ENCODE measurements around the gene GNA14. TPM values are rescaled to one million over a fixed set of nuclear protein-coding genes. Genes with fewer than 3 reads are reported as not detected.

GNA14 gene
- polyA plus RNA-seq, 2 of the 4 experiments (the other 2 are of a cell fraction) = 0.04 to 0.06 TPM

DNA sequence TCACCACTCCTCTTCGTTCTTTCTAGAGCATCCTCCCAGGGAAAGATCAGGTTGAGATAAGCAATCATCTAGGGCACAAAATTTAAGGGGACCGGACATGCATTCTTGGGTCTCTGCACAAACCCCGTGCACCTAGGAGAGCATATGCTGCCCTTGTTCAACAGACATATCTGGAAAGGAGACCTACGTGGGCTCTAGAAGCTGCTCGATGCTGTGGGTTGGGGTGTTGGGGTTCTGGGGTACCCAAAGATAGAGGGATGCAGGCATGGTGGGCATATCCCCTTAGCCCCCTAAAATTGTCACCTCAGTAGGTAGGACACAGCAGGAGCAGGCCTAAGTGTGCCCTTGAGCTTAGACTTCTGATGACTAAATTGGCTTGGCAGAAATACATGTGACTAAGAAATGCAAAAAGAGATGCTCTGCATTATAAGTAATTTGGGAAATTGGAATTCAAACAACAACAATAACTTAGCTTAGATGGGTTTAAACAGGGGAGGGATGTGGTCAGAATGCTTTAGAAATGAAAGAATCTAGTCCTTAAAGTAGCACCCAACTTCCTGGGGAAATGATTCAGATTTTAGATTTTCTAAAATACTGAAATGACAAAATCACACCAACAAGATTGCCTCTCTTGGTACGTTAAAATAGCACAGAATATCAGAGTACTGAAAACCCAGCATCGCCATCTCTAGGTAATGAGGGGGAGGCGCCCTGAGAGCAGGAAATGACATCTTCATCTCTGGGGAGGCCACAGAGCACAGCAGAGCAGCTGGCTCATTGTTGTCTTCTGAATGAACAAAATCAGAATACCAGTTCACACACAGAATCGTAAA, 172.3 kb downstream of the GNA14 start (continued):
- TF ChIP-seq HOXB13 (CRISPR knock-in tag; IDR thresholded peaks at IDR 0.05; ENCODE audit: low read depth) = no peak

DNA sequence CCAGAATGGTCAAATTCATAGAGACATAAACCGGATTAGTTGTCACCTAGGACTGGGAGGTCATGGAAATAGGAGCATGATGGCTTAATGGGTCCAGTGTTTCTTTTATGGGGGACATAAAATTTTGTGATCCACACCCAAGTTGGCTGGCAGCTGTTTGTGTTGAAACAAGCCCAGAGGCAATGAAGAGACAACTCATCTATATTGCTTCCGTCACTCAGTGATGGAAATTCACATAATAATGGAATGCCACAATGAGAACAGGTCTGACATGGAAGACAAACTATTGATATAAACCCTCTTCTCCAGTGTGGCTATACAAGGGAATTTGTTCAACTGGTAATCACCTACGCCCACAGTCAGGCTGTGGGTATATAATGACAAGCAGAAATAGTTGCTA, 173.2 kb downstream of the GNA14 start:
- no peak for DNase-seq (ENCODE audit: low read depth in 1 of 2, low spot score in 1 of 2)
- CTCF ChIA-PET = no interaction called here
- POLR2A ChIA-PET = no interaction called here
- H3K4me2 ChIP-seq = no peak overlapping the region
- H3K4me1 ChIP-seq = no peaks in the 10 kb centered on the region
- FAIRE-seq = no peak
- WGBS (ENCODE audit: missing lambda C conversion rate) = 45% methylated on average over 3 of the region's 3 CpGs
- H3K4me3 ChIP-seq = no peak overlapping the region
- no peak for TF ChIP-seq NPAS2 (CRISPR knock-in tag; IDR thresholded peaks at IDR 0.05; ENCODE audit: borderline replicate concordance)
- no peak for TF ChIP-seq FOSB (CRISPR knock-in tag; IDR thresholded peaks at IDR 0.05)
- TF ChIP-seq RARB (CRISPR knock-in tag; IDR thresholded peaks at IDR 0.05) = no peak
- TF ChIP-seq, protein P1, sequence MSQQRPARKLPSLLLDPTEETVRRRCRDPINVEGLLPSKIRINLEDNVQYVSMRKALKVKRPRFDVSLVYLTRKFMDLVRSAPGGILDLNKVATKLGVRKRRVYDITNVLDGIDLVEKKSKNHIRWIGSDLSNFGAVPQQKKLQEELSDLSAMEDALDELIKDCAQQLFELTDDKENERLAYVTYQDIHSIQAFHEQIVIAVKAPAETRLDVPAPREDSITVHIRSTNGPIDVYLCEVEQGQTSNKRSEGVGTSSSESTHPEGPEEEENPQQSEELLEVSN (IDR thresholded peaks at IDR 0.05; ENCODE audit: borderline replicate concordance, low read depth) = no peak
- TF ChIP-seq EHF (CRISPR knock-in tag; IDR thresholded peaks at IDR 0.05) = no peak
- TF ChIP-seq ZC3H11A (IDR thresholded peaks at IDR 0.05) = no peak
- TF ChIP-seq MYC (IDR thresholded peaks at IDR 0.05; ENCODE audit: borderline replicate concordance, low read length) = no peak
- TF ChIP-seq, protein P2, sequence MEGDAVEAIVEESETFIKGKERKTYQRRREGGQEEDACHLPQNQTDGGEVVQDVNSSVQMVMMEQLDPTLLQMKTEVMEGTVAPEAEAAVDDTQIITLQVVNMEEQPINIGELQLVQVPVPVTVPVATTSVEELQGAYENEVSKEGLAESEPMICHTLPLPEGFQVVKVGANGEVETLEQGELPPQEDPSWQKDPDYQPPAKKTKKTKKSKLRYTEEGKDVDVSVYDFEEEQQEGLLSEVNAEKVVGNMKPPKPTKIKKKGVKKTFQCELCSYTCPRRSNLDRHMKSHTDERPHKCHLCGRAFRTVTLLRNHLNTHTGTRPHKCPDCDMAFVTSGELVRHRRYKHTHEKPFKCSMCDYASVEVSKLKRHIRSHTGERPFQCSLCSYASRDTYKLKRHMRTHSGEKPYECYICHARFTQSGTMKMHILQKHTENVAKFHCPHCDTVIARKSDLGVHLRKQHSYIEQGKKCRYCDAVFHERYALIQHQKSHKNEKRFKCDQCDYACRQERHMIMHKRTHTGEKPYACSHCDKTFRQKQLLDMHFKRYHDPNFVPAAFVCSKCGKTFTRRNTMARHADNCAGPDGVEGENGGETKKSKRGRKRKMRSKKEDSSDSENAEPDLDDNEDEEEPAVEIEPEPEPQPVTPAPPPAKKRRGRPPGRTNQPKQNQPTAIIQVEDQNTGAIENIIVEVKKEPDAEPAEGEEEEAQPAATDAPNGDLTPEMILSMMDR (IDR thresholded peaks at IDR 0.05) = no peak
- no peak for TF ChIP-seq HDAC2 (IDR thresholded peaks at IDR 0.05)
- TF ChIP-seq BHLHE40 (IDR thresholded peaks at IDR 0.05; ENCODE audit: low read depth, low read length) = no peak
- TF ChIP-seq MAZ (IDR thresholded peaks at IDR 0.05; ENCODE audit: borderline replicate concordance, low read depth, low read length) = no peak
- TF ChIP-seq HOXA7 (CRISPR knock-in tag; IDR thresholded peaks at IDR 0.05) = no peak
- no peak for TF ChIP-seq ZNF302 (CRISPR knock-in tag; IDR thresholded peaks at IDR 0.05)
- no peak for TF ChIP-seq HOXB13 (CRISPR knock-in tag; IDR thresholded peaks at IDR 0.05; ENCODE audit: low read depth)
- no peak for TF ChIP-seq EP300 (IDR thresholded peaks at IDR 0.05)
- TF ChIP-seq, protein P3, sequence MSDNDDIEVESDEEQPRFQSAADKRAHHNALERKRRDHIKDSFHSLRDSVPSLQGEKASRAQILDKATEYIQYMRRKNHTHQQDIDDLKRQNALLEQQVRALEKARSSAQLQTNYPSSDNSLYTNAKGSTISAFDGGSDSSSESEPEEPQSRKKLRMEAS (IDR thresholded peaks at IDR 0.05) = no peak
- no peak overlapping the region for H3K27ac ChIP-seq
- ATAC-seq = no peak
- peaks cover 22% of the 10 kb centered on the region for H3K9me3 ChIP-seq

DNA sequence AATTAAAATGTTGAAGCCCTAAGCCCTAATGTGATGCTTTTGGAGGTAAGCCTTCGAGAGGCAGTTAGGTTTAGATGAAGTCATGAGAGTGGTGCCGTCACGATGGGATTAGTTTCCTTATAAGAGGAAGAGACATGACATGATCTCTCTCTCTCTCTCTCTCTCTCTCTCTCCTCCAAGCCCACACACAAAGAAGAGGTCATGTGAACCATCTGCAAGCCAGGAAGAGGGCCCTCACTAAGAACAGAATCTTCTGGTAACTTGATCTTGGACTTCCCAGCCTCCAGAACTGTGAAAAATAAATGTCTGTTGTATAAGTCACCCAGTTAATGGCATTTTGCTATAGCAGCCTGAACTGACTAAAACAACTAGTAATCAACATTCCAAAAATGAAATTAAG, 175.5 kb downstream of the GNA14 start:
- H3K9me3 ChIP-seq = peaks cover 22% of the 10 kb centered on the region
- ChIA-PET POLR2A (no interaction called here), CTCF (interaction anchor here (2.9 kb wide), 1 partner anchor 15 kb away, joined by 23 read pairs; no protein-coding TSS in a partner anchor)
- H3K4me1 ChIP-seq = no peaks in the 10 kb centered on the region
- no peak overlapping the region for H3K4me2 ChIP-seq
- DNase-seq (ENCODE audit: low read depth in 1 of 2, low spot score in 1 of 2) (no peak), FAIRE-seq (no peak), ATAC-seq (no peak)
- WGBS (ENCODE audit: missing lambda C conversion rate) = 61% methylated on average over 3 of the region's 3 CpGs
- H3K27ac ChIP-seq = no peak overlapping the region
- no peak overlapping the region for H3K4me3 ChIP-seq
- TF ChIP-seq RNF2 (IDR thresholded peaks at IDR 0.05; ENCODE audit: borderline replicate concordance, low read depth) (no peak), ESRRA (IDR thresholded peaks at IDR 0.05; ENCODE audit: borderline replicate concordance, low read length) (no peak), ZNF302 (CRISPR knock-in tag; IDR thresholded peaks at IDR 0.05) (no peak), HDAC2 (IDR thresholded peaks at IDR 0.05) (no peak), EHMT2 (IDR thresholded peaks at IDR 0.05; ENCODE audit: low read depth) (no peak), NFE2L2 (conservative IDR thresholded peaks at IDR 0.05; ENCODE audit: low read length) (no peak), EP300 (IDR thresholded peaks at IDR 0.05) (no peak), CHD4 (IDR thresholded peaks at IDR 0.05; ENCODE audit: borderline replicate concordance) (no peak), HEYL (CRISPR knock-in tag; IDR thresholded peaks at IDR 0.05) (no peak), RAD21 (conservative IDR thresholded peaks at IDR 0.05 in 1 of 2, IDR thresholded peaks at IDR 0.05 in 1 of 2) (no peak), ZFP36 (IDR thresholded peaks at IDR 0.05; ENCODE audit: borderline replicate concordance, partially characterized antibody) (no peak), MAZ (IDR thresholded peaks at IDR 0.05; ENCODE audit: borderline replicate concordance, low read depth, low read length) (no peak), CBX8 (IDR thresholded peaks at IDR 0.05) (no peak), SMC3 (IDR thresholded peaks at IDR 0.05) (no peak), CEBPB (IDR thresholded peaks at IDR 0.05) (no peak), KDM5A (IDR thresholded peaks at IDR 0.05) (no peak)
- TF ChIP-seq, protein P4, sequence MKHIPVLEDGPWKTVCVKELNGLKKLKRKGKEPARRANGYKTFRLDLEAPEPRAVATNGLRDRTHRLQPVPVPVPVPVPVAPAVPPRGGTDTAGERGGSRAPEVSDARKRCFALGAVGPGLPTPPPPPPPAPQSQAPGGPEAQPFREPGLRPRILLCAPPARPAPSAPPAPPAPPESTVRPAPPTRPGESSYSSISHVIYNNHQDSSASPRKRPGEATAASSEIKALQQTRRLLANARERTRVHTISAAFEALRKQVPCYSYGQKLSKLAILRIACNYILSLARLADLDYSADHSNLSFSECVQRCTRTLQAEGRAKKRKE (CRISPR knock-in tag; IDR thresholded peaks at IDR 0.05; ENCODE audit: low read depth) = no peak
- TF ChIP-seq, protein P5, sequence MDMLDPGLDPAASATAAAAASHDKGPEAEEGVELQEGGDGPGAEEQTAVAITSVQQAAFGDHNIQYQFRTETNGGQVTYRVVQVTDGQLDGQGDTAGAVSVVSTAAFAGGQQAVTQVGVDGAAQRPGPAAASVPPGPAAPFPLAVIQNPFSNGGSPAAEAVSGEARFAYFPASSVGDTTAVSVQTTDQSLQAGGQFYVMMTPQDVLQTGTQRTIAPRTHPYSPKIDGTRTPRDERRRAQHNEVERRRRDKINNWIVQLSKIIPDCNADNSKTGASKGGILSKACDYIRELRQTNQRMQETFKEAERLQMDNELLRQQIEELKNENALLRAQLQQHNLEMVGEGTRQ (IDR thresholded peaks at IDR 0.05) = no peak
- TF ChIP-seq, protein P6, sequence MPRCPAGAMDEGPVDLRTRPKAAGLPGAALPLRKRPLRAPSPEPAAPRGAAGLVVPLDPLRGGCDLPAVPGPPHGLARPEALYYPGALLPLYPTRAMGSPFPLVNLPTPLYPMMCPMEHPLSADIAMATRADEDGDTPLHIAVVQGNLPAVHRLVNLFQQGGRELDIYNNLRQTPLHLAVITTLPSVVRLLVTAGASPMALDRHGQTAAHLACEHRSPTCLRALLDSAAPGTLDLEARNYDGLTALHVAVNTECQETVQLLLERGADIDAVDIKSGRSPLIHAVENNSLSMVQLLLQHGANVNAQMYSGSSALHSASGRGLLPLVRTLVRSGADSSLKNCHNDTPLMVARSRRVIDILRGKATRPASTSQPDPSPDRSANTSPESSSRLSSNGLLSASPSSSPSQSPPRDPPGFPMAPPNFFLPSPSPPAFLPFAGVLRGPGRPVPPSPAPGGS (IDR thresholded peaks at IDR 0.05) = no peak
